Measurements from ENCODE around the gene CCDC157.

The CCDC157 gene

DNA sequence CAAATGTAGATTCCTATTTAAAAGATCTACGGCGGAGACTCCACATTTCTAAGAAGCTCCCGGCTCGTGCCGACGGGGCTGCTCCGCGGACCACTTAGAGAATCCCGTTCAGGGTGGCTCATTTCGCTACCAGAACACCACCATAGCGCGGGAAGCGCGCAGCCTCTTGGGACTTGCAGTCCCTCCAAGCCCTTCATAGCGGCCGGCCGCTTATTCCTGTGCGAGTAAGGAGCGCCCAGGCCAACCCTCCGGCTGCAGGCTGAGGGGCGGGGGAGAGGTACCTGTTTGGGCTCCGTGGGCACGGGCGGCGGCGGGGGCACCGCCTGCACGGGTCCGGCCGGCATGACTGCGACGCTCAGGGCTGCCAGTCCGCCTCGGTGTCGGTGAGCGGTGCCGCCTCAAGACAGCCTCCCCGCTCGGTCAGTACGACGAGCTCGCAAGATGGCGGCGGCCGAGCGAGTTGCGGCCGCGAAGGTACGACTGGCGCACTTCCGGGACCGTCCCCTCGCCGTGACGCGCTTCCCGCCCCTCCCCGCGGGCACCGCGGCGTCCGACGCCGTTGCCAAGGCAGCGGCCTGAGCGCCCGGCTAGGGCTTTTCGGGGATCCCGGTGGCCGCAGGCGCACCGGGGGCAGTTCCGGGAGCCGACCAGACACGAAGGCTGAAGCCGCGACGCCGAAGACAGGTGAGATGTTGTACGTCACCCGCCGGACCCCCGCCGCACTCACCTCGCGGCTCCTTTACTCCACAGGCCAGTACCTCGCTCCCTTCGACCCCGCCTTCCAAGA lies at the start of gene CCDC157, which contains the start of gene SF3A1:
Gene CCDC157 (plus strand): TSS at position 559 of the 787 bp plus-strand sequence. CDS start 8,994 bp downstream, outside the sequence.
Gene SF3A1 (minus strand): TSS at position 446 of the 787 bp plus-strand sequence. CDS start 102 bp downstream, at position 344.
- DNase-seq, result peak; percentile 83

DNA sequence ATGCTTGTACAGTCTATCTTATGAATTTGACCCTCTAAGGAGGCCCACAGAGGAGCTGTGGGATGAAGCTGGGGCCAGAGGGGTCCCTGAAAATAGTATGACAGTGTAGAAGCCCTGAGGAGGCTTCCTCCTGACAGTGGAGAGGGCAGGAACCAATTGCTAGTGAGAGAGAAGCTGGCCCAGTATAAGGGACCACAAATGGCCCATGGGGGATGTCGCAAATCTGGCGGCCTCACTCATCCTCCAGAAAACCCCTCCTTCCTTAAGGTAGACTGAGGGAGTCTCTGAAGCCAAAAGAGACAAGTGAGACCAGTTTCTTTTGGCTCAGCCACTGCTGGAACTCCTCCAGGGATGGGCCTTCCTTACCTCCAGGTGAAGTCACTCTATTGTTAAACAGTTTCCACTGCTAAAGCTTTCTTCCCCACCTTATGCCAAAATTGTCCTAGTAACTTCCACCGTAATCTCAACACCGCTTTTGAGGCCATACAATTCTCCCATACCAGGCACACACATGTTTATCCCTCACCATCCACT lies 49.7 kb upstream of the CCDC157 start:
- no peak for DNase-seq

- no peak for DNase-seq
Observed at GRCh38 chr22:30308093-30308492, 48.7 kb upstream of the CCDC157 start.

GRCh38 chr22:30308518-30309230 lies 48.1 kb upstream of the CCDC157 start:
- no peak for DNase-seq

DNA sequence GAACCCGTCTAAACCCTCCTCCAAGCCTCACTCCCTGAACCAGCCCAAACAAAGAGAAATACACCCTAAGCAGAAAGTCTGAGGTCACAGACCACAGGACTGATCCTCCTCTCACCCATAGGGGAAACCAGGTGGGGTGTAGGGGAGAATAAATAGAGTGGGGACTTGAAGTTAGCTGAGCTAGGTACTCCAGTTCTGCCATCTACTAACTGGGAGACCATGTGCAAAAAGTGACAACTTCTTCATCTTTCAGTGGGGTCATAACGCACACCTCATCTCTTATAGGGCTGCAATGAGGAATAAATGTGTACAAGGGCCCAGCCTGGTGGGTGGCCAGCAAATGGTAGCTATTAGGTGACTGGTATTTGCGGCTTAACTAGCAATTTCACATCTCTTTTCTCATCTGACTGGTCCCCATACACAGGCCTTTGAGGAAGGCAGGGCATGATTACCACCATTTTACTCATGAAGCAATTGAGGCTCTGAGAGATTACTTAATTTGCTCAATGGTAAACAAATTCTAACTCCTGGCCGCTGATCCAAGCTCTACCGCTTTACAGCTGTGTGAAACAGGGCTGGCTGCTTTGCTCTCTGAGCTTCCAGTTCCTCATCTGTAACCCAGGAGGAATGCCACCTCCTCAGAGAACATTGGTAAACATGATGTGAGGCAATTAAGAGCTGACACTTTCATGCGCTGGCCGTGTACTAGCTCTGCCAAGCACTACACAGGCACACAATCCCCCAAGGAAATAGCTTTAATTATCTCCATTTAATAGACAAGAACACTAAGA lies 46.7 kb upstream of the CCDC157 start:
- DNase-seq, result no peak

DNA sequence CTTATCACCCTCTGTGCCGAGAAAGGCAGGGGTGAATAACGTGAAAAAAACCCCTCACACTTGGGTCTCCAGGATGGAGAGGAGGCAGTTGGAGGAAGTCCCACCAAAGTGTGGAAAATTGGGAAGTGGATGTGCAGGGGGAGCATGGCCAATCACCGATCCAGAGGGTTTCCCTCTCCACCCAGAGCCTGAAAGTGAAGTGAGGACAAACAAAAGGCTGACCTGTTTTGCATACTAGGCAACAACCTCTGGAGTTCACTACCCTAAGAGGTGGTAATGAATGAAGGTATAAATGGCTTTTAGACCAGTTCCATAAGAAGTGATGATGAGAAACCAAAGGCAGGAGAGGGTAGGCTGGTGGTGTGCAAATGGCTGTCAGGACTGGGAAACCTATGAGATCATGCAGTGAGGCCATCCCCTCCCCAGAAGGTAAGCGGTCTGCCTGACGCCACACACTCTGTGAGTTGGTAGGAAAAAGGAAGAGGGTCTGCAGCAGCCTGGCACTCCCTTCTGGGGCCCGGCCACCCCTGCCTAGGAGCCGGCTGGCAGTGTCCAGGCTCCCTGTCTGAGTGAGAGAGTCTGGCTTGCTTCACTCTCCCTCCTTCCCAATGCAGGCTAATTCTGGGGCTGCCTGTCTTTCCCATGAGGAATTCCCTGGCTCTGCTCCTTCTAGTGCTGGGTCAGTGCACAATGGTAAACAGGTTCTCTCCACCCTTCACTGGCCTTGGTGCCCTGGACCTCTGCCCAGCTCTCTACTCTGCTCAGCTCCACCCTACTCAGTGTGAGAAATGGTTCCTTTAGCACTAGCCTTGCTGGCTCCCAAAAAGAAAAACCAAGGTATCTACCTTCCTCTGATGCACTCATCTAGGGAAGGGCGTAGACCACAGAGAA lies 45.7 kb upstream of the CCDC157 start:
- no peak for DNase-seq

DNA sequence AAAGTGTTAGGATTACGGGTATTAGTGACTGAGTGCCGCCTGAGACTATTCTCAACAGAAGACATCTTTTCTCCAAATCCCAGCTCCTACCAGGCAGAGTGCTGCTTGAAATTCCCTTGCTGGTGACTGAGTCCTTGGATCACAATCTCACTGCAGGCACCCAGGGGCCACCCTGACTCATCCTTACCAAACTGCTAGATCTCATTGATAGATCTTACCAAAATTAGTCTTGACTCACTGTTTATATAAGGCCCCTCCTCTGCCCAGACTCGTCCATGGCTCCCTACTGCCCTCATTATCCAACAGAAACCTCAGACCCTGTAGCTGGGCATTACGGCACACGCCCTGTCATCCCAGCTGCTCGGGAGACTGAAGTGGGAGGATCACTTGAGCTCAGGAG lies 44.8 kb upstream of the CCDC157 start:
- DNase-seq, result no peak

DNA sequence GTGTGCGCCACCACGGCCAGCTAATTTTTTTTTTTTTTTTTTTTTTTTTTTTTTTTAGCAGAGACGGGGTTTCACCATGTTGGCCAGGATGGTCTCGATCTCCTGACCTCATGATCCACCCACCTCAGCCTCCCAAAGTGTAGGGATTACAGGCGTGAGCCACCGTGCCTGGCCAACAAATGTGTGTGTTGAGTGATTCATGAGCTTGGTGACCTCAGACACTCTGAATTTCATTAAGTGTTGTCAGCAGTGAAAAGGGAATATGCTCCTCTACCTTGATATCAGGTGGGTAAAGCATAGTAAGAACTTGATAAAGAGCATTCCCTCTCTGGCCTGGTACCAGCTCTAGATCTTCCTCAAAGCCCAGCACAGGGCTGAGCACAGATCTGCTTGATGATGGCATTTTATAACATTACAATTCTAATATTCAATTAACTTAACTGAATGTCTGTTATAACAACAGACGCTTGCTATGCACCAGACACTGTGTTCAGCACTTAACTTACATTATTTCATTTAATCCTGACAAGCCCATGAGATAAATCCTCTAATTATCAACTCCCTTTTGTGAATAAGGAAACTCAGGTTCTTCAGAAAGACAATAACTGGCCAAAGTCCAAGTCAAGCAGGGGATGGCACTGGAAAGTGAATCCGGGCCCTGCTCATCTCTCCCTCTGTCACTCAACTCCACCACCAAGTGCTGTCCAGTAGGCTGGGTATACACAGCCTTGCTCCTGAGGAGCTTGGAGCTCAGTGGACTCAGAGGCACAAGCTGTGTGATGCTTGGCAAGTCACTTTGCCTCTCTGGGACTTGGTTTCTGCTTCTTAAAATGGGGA lies 43.1 kb upstream of the CCDC157 start:
- no peak for DNase-seq

DNA sequence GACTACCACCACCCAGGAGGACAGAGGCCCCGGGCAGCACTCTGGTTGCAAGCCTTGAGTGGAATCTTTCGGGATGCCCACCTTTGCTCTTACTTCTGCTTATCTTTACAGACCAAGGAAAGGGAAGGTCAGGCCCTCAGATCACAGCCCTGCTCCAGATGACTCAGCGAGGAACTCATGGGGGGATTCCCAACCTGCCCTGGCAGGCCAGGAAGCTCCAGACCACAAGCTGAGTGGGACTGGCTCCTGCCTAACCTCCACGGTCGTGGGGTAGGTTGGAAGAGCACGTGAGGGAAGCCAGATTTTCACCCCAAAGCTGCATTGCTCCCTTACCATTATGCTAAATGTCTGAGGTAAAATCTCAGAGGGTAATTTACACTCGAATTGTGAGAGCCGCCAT lies 41.9 kb upstream of the CCDC157 start:
- no peak for DNase-seq

DNA sequence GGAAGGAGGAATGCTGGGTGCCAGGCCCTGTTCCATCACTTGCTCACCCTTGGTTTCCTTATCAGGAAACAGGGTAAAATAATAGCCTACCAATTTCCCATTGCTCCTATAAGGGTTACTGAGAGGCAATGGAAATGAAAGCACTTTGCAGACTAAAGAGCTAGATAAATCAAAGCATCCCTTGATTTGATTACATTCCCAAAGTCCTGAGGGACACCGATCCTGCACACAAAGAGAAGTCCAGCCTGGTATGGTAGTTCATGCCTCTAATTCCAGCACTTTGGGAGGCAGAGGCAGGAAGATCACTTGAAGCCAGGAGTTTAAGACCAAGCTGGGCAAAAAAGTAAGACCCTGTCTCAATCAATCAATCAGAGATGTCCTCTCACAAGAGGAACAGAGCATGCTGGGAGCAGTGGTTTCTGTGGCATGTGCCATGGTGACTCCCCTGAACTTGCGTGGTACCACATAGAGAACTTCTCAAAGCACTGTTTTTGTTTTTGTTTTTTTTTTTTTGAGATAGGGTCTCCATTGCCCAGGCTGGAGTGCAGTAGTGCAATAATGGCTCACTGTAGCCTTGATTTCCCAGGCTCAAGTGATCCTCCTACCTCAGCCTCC lies 40.7 kb upstream of the CCDC157 start:
- no peak for DNase-seq

DNA sequence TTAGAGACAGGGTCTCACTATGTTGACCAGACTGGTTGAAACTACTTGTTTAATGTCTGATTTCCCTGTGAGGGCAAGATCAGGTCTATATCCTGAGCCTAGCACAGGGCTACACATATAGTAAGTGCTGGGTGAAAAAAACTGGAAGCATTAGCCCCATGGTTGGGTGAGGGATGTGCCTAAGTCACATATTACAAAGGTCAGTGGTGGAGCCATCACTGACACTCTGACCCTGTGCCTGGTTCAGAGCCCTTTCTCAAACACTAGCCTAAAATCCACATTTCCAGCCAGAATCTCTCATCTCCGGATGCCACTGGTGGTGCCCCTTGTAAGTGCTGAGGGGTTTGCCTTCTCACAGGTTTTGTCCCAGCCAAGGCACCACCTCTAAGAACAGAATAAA lies 39.0 kb upstream of the CCDC157 start:
- no peak for DNase-seq

- no peak for DNase-seq
Observed at GRCh38 chr22:30318799-30319419, 37.9 kb upstream of the CCDC157 start.

DNA sequence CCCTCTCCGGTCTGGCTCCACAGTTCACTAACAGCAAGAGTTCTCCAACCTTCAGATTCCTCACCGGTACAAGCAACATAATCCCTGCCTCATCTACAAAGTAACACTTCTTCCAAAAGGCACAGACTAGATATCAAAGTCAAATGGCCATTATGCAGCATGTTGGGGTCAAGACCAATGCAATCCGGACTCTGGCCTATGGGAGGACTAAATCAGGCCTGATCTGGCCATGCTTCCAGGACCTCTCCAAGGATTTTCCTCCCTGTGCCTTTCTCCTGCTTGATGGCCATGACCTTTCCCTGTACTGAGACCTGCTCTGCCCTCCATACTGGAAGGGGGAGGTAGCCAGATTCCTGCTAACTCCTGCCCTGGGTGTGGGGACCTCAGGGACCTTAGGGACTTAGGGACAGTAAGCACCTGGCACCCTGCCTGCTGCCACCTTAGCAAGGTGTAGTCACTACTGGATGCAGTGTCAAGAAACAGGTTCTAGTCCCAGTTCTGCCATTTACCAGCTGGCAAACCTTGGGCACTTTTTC lies 36.7 kb upstream of the CCDC157 start:
- no peak for DNase-seq

DNA sequence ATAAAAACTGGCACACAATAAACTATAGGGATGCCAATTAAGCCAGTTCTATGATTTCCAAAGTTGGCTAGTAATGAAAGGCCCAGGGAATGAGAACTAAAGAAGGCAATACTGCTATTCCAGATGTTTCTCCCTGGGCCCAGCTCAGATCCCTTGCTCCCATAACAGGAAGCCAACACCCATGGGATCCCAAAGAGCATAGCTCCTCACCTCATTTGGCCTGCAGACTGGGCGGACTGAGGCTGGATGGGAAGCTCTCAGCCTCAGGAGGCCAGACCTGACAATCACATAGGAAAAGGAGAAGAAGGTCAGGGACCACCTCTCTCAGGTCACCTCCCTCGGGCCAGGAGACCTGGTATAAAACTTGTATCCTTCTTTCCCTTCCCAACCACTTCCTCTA lies 35.3 kb upstream of the CCDC157 start:
- DNase-seq, result no peak

- no peak for DNase-seq
Observed at GRCh38 chr22:30323246-30323645, 33.6 kb upstream of the CCDC157 start.

- no peak for DNase-seq
Observed at GRCh38 chr22:30324014-30324730, 32.6 kb upstream of the CCDC157 start.

DNA sequence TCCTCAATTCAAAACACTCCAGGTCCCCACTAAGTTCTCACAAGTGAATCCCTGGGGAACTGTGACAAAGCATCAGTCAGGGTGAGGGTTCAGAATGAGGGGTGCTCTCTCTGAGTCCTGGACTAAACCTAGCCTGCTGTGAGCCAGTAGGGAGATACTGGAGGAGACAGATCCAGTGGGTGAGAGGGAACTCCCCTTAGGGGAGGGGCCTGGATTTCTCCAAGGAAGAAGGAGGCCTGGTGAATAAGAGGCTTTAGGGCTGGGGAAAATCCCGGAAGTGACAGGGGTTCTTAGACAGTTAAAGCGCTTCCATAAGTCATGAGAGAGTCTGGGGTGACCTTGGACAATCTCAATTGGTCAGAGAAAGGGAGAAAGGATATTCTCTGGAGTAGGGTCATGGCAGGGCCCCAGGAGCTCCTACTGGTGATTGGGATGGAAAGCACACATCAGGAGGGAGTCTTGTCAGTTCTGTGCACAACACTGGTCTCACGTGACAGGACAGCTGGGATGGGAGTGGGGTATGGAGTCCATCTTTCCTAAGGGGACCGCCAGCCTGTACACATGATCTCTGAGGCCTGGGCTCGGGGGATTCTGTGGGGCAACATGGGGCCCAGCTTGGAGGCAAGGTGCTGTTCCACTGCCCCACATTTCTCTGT lies 31.6 kb upstream of the CCDC157 start:
- no peak for DNase-seq

- no peak for DNase-seq
Observed at GRCh38 chr22:30325724-30326254, 31.0 kb upstream of the CCDC157 start.
